GM23338 (cell line): ENCODE data around the gene EMX1. TPM values are rescaled to one million over a fixed set of nuclear protein-coding genes. Genes with fewer than 3 reads are reported as not detected.

Experiments
- ATAC-seq: fragments of 200-7000 bp; cut with Tn5 transposase; 3 replicates; pipeline ENCODE4 v1.9.1; 2020
- DNase-seq: peaks from one replicate; pipeline ENCODE4 v3.0.0-alpha.2; 2015; ENCODE audit warnings: low spot score
- H2AFZ ChIP-seq: fragments of 200-600 bp; sonication (generic); 2 replicates; pipeline ENCODE4 v1.8.0; 2016; ENCODE audit warnings: antibody characterized with exemption, mild to moderate bottlenecking, moderate library complexity
- H3F3A ChIP-seq: fragments of 200-600 bp; sonication (generic); replicated peaks from 2 replicates; pipeline ENCODE4 v1.8.0; 2017; ENCODE audit warnings: antibody characterized with exemption, mixed run types, low read depth
- H3K27ac ChIP-seq: fragments of 200-600 bp; sonication (generic); 2 replicates; pipeline ENCODE4 v1.6.1; 2016; ENCODE audit warnings: low read depth
- H3K27me3 ChIP-seq: fragments of 200-600 bp; sonication (generic); 2 replicates; pipeline ENCODE4 v1.8.0; 2016; ENCODE audit warnings: mild to moderate bottlenecking, mixed run types, moderate library complexity; ENCODE audit not compliant: insufficient read depth
- H3K36me3 ChIP-seq: fragments of 200-600 bp; sonication (generic); 2 replicates; pipeline ENCODE4 v1.8.0; 2016; ENCODE audit warnings: mild to moderate bottlenecking; ENCODE audit not compliant: insufficient read depth
- H3K4me1 ChIP-seq: fragments of 200-600 bp; sonication (generic); 2 replicates; pipeline ENCODE4 v1.8.0; 2016; ENCODE audit warnings: mild to moderate bottlenecking, moderate library complexity; ENCODE audit not compliant: insufficient read depth
- H3K4me2 ChIP-seq: fragments of 200-600 bp; sonication (generic); 2 replicates; pipeline ENCODE4 v1.7.1; 2017; ENCODE audit warnings: mixed run types
- H3K4me3 ChIP-seq: fragments of 200-600 bp; sonication (generic); 2 replicates; pipeline ENCODE4 v1.6.1; 2016; ENCODE audit warnings: mixed run types
- H3K79me2 ChIP-seq: fragments of 200-600 bp; sonication (generic); replicated peaks from 2 replicates; pipeline ENCODE4 v1.8.0; 2017; ENCODE audit warnings: mild to moderate bottlenecking; ENCODE audit not compliant: insufficient read depth
- H3K9me2 ChIP-seq: fragments of 200-600 bp; sonication (generic); 2 replicates; pipeline ENCODE4 v1.8.0; 2017; ENCODE audit not compliant: insufficient read depth
- H4K20me1 ChIP-seq: fragments of 200-600 bp; sonication (generic); replicated peaks from 2 replicates; pipeline ENCODE4 v1.8.0; 2017; ENCODE audit warnings: mild to moderate bottlenecking; ENCODE audit not compliant: insufficient read depth
- H3K27ac Mint-ChIP-seq: 2 replicates; pipeline ENCODE4 v1.8.0; 2020; ENCODE audit warnings: inconsistent platforms, mild to moderate bottlenecking, moderate library complexity, mixed read lengths
- H3K27me3 Mint-ChIP-seq: 3 replicates; pipeline ENCODE4 v1.8.0; 2022; ENCODE audit warnings: low read depth, mild to moderate bottlenecking, moderate library complexity, mixed read lengths, inconsistent platforms; ENCODE audit not compliant: insufficient read depth, poor library complexity
- H3K36me3 Mint-ChIP-seq: 3 replicates; pipeline ENCODE4 v1.8.0; 2021; ENCODE audit warnings: low read depth, mild to moderate bottlenecking, inconsistent platforms, moderate library complexity, mixed read lengths
- H3K4me1 Mint-ChIP-seq: 3 replicates; pipeline ENCODE4 v1.8.0; 2020; ENCODE audit warnings: mild to moderate bottlenecking, inconsistent platforms, mixed read lengths
- H3K4me3 Mint-ChIP-seq: 3 replicates; pipeline ENCODE4 v1.8.0; 2021; ENCODE audit warnings: moderate library complexity, mild to moderate bottlenecking, inconsistent platforms, mixed read lengths
- H3K9me3 Mint-ChIP-seq: 3 replicates; pipeline ENCODE4 v1.8.0; 2020; ENCODE audit warnings: moderate library complexity, mild to moderate bottlenecking, inconsistent platforms, mixed read lengths
- CREB1 ChIP-seq: fragments of 250-450 bp; sonication (Bioruptor Pico); IDR thresholded peaks from 2 replicates; pipeline ENCODE4 v1.5.0; 2020; ENCODE audit warnings: low read depth, mild to moderate bottlenecking, moderate library complexity
- CTCF ChIP-seq, 2 experiments: fragments of 200-600 bp in 1 of 2; sonication (generic) in 1 of 2; conservative IDR thresholded peaks; 2 replicates each; pipeline versions ENCODE4 v1.5.1 to v1.6.1; 2016 to 2017; ENCODE audit warnings: antibody characterized with exemption in 2 of 2, low read depth in 2 of 2, mild to moderate bottlenecking in 2 of 2, moderate library complexity in 1 of 2
- EZH2phosphoT487 ChIP-seq: fragments of 200-600 bp; sonication (generic); IDR thresholded peaks from one replicate; pipeline ENCODE4 v1.8.1; 2018; ENCODE audit warnings: antibody characterized with exemption; ENCODE audit not compliant: unreplicated experiment
- JUNB ChIP-seq: IDR thresholded peaks from one replicate; pipeline ENCODE4 v1.6.1; 2016; ENCODE audit warnings: antibody characterized with exemption; ENCODE audit not compliant: unreplicated experiment
- NANOG ChIP-seq: IDR thresholded peaks from 2 replicates; pipeline ENCODE4 v1.6.1; 2016; ENCODE audit warnings: antibody characterized with exemption, borderline replicate concordance
- POLR2AphosphoS5 ChIP-seq: IDR thresholded peaks from 2 replicates; pipeline ENCODE4 v1.6.1; 2016; ENCODE audit warnings: antibody characterized with exemption, low read depth
- REST ChIP-seq: IDR thresholded peaks from one replicate; pipeline ENCODE4 v1.6.1; 2018; ENCODE audit warnings: antibody characterized with exemption; ENCODE audit not compliant: unreplicated experiment
- STAT1 ChIP-seq: IDR thresholded peaks from one replicate; pipeline ENCODE4 v1.6.1; 2016; ENCODE audit warnings: antibody characterized with exemption; ENCODE audit not compliant: unreplicated experiment
- ZNF114 ChIP-seq: fragments of 250-450 bp; sonication (Bioruptor Pico); IDR thresholded peaks from 2 replicates; pipeline ENCODE4 v1.5.0; 2020; ENCODE audit warnings: mild to moderate bottlenecking, moderate library complexity
- ZNF331 ChIP-seq: fragments of 250-450 bp; sonication (Bioruptor Pico); IDR thresholded peaks from 2 replicates; pipeline ENCODE4 v1.5.0; 2020; ENCODE audit warnings: low read depth, mild to moderate bottlenecking, moderate library complexity
- ZNF462 ChIP-seq: fragments of 250-450 bp; sonication (Bioruptor Pico); IDR thresholded peaks from 2 replicates; pipeline ENCODE4 v1.5.0; 2020; ENCODE audit warnings: mild to moderate bottlenecking, moderate library complexity
- polyA plus RNA-seq: library from polyadenylated mRNA; unstranded; fragments of >200 nt; fragmentation: Nextera tagmentation; extraction: Ambion mirVana; gene quantifications from 2 replicates; pipeline ENCODE4 v1.2.1, GENCODE V29; 2016
- total RNA-seq: library from RNA; depleted of rRNA; stranded (reverse); fragments of >200 nt; shearing (Covaris generic); gene quantifications from 2 replicates; pipeline ENCODE4 v1.2.3, GENCODE V29; 2014

Gene EMX1
- total and polyA plus RNA-seq, 2 experiments from 2014 or later: 3.9 to 7.9 TPM

GRCh38 chr2:72898585-72898906 is 18.8 kb upstream of the EMX1 start:
- Mint-ChIP-seq H3K9me3 (no peaks in the 10 kb centered on the region), H3K27ac (no peak overlapping the region), H3K4me1 (peaks cover 22% of the 10 kb centered on the region), H3K27me3 (peaks cover 15% of the 10 kb centered on the region), H3K4me3 (no peak overlapping the region), H3K36me3 (no peaks in the 10 kb centered on the region)
- Histone ChIP-seq H4K20me1 (no peaks in the 10 kb centered on the region), H3K27me3 (peaks cover 53% of the 10 kb centered on the region), H3K9me2 (no peaks in the 10 kb centered on the region), H3K4me1 (peaks cover 23% of the 10 kb centered on the region), H3K79me2 (no peaks in the 10 kb centered on the region), H3K27ac (no peak overlapping the region), H3F3A (no peaks in the 10 kb centered on the region), H3K4me3 (no peak overlapping the region), H2AFZ (no peak overlapping the region), H3K4me2 (no peak overlapping the region), H3K36me3 (no peaks in the 10 kb centered on the region)
- no peak for ATAC-seq
- no peak for TF ChIP-seq ZNF114 (CRISPR knock-in tag)
- no peak for TF ChIP-seq ZNF462 (CRISPR knock-in tag)
- no peak for TF ChIP-seq JUNB
- TF ChIP-seq NANOG: no peak
- TF ChIP-seq CREB1 (CRISPR knock-in tag): no peak
- TF ChIP-seq STAT1: no peak
- no peak for TF ChIP-seq EZH2phosphoT487
- TF ChIP-seq POLR2AphosphoS5: no peak
- no peak for TF ChIP-seq CTCF (conservative IDR thresholded peaks at IDR 0.05; ENCODE audit: low read depth in 2 of 2)
- TF ChIP-seq ZNF331 (CRISPR knock-in tag): no peak
- no peak for TF ChIP-seq REST
- no peak for DNase-seq
